ENCODE results near the gene ACCS.

The ACCS gene

GRCh38 chr11:44065841-44066731 lies at the start of gene ACCS:
TSS of gene ACCS (plus strand) at chr11:44066270. CDS start at chr11:44067628, 1,358 bp downstream.
- peak; percentile 90 for DNase-seq

- DNase-seq = no peak
These were observed 49.3 kb upstream of the ACCS start for GRCh38 chr11:44016546-44017442.

GRCh38 chr11:44017443-44018126 lies 48.5 kb upstream of the ACCS start:
- DNase-seq = no peak

GRCh38 chr11:44018127-44018521 lies 47.9 kb upstream of the ACCS start:
- no peak for DNase-seq

GRCh38 chr11:44018829-44019228 lies 47.2 kb upstream of the ACCS start:
- no peak for DNase-seq

- DNase-seq = no peak
These were observed 41.1 kb upstream of the ACCS start for GRCh38 chr11:44024977-44025376.

- DNase-seq = no peak
These were observed 40.3 kb upstream of the ACCS start for GRCh38 chr11:44025727-44026126.

GRCh38 chr11:44028401-44028800 lies 37.7 kb upstream of the ACCS start:
- no peak for DNase-seq

GRCh38 chr11:44028816-44029506 lies 37.1 kb upstream of the ACCS start:
- no peak for DNase-seq

GRCh38 chr11:44029507-44029845 lies 36.6 kb upstream of the ACCS start:
- no peak for DNase-seq

- DNase-seq = no peak
These were observed 35.8 kb upstream of the ACCS start for GRCh38 chr11:44029977-44030911.

GRCh38 chr11:44030996-44031395 lies 35.1 kb upstream of the ACCS start:
- DNase-seq = no peak

- no peak for DNase-seq
These were observed 34.5 kb upstream of the ACCS start for GRCh38 chr11:44031549-44031948.

- DNase-seq = no peak
These were observed 33.6 kb upstream of the ACCS start for GRCh38 chr11:44032299-44033085.

GRCh38 chr11:44033411-44033850 lies 32.6 kb upstream of the ACCS start:
- DNase-seq = no peak

GRCh38 chr11:44033856-44034255 lies 32.2 kb upstream of the ACCS start:
- no peak for DNase-seq

- DNase-seq = no peak
These were observed 31.4 kb upstream of the ACCS start for GRCh38 chr11:44034639-44035038.

GRCh38 chr11:44036811-44037657 lies 29.0 kb upstream of the ACCS start:
- DNase-seq = peak; percentile 16

- no peak for DNase-seq
These were observed 28.4 kb upstream of the ACCS start for GRCh38 chr11:44037658-44037998.

GRCh38 chr11:44043157-44043556 lies 22.9 kb upstream of the ACCS start:
- DNase-seq = no peak
